NCI-H2029 treated with DMSO at 0.1 percent for 48 hours (cell line): ENCODE data around the gene LEPROT.
"Not testable (repeated sequence)": the region's sequence is repeated elsewhere in the genome, so short reads cannot be mapped to it uniquely, and the experiment has no call there.

Experiments used
- DNase-seq: peaks from one replicate; lab custom pipeline; 2025; lab: John Stamatoyannopoulos, UW

The LEPROT gene

DNA sequence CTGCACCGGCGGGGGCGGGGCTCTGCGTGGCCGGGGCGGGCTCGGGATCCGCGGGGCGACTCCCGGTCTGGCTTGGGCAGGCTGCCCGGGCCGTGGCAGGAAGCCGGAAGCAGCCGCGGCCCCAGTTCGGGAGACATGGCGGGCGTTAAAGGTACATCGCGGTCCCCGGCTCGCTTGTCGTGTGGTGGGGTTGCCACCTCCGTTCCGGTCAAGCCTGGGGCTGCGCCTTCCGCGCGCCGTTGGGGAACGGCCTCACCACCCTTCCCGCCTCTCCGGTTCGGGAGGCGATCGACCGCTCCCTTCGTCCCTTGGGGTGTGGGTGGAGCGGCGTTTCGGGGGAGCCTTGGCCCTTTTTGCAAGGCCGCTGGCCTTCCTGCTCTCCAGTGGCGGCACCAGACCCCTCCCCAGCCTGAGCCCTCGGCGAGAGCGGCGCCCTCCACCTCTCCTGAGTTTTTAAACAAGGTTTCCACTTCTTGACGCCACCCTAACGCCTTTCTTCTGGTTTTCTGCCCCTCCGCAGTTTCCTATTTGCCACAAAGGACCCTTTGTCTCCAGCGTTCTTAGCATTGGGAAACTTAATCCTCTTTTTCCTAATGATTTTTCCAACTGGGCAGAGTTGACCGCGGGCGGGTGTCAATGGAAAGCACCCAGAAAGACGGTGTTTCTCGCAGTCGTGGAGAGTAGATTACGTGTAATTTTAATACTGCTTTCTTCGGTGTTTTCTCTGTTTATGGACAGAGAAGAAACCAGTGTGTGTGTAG, at the start of gene LEPROT, which contains the start of gene LEPR:
Gene LEPROT (plus strand): TSS at position 79 of the 761 bp plus-strand sequence. CDS start 57 bp downstream, at position 136.
Gene LEPR (plus strand): TSS at position 79 of the 761 bp plus-strand sequence. CDS start 144,898 bp downstream, outside the sequence.
- DNase-seq, result peak; percentile 70

- no peak for DNase-seq
Measured at GRCh38 chr1:65371544-65371943, 48.9 kb upstream of the LEPROT start.

DNA sequence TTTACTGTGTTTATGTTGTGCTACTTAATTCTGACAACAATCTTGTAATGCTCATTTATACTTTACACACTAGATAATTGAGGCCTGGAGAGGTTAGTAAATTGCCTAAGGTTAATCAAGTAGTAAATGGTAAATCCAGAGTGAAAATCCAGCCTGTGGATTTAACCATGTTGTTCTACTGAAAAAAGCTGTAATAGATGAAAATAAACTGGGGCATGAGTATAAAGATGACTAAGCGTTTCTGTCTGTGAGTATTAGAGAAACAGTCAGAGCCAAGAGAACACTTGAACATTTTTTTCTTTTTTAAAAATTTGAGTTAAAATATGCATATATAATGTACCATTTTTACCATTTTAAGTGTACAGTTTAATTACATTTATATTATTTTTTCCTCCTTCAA, 47.9 kb upstream of the LEPROT start:
- DNase-seq, result no peak

GRCh38 chr1:65377496-65378246, 42.8 kb upstream of the LEPROT start:
- no peak for DNase-seq

DNA sequence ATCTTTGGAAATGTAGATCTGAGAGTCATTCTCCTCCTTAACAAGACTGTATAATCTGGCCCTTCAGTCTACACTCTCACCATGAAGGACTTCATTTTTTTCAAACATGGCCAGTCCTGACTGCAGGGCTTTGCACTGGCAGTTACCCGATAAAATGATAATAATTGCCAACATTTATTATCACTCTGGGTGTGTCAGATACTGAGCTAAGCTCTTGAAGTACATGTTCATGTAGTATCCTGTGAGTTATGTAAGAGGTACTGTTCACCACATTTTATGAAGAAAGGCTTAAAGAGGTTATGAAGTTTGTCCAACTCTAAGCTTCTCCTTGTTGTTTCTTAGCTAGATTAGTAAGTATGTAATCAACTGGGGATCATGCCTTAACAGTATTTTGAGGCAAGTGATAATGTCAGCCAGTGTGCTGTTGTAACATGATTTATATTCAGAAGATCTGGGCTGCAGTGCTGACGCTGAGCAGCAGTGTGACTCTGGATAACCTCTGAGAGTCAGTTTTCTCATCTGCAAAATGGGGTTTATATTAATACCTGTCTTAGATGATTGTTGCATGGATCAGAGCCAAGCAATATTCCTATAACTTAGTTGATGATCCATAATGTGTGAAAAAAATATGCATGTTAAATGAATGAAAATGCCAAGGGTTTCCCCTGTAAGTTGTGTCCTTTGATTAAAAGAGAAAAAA, 42.1 kb upstream of the LEPROT start:
- no peak for DNase-seq

- DNase-seq, result not testable (repeated sequence)
Measured at GRCh38 chr1:65384426-65384825, 36.0 kb upstream of the LEPROT start.

GRCh38 chr1:65386439-65386838, 34.0 kb upstream of the LEPROT start:
- no peak for DNase-seq

- DNase-seq, result no peak
Measured at GRCh38 chr1:65387821-65388220, 32.6 kb upstream of the LEPROT start.

GRCh38 chr1:65388908-65389695, 31.4 kb upstream of the LEPROT start:
- DNase-seq, result no peak

DNA sequence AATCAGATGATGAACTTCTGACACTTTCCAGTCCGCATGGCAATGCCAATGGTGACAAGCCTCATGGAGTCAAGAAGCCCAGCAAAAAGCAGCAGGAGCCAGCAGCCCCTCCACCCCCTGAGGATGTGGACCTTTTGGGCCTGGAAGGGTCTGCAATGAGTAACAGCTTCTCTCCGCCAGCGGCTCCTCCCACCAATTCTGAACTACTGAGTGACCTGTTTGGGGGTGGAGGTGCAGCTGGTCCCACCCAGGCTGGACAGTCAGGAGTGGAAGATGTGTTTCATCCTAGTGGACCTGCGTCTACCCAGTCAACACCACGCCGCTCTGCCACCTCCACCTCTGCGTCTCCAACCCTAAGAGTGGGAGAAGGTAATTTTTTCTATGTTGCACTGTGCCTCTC, 28.0 kb upstream of the LEPROT start:
- no peak for DNase-seq

DNA sequence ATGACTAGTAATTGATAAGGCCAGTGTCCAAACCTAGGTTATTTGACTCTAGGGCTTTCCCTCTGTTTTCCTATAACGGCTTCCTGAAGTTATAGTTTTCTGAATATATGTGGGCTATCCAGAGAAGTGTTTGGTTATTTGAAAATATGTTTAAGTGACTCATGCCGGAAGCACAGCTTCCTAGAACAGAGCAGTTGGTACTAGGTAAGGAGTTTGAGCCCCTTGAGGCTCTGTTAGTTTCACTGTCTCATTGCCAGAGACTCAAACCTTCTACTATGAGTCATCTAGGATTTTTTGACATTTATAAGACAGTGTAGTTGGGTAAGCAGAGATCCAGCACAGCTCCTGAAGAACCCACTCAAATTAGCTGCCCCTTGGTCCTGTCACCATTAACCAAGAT, 27.1 kb upstream of the LEPROT start:
- no peak for DNase-seq

DNA sequence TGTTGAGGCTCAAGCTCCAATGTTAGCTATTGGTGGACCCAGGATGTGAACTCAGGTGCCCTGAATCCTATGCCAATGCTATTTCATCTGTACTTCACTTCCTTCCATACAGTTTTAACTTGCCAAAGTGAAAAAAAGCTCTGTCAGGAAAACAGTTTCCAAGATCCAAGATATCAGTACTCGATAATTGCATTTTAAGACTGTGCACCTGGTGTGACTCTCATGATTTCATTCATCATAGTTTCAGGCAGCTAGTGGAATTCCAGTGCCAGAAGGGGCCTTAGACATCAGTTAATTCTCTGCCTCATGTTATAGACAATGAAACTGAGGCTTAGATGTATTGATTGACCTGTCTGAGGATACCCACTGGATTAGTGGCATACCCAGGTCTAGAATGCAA, 26.5 kb upstream of the LEPROT start:
- no peak for DNase-seq

GRCh38 chr1:65395887-65396612, 24.4 kb upstream of the LEPROT start:
- peak; percentile 33 for DNase-seq

GRCh38 chr1:65398083-65398482, 22.4 kb upstream of the LEPROT start:
- no peak for DNase-seq

DNA sequence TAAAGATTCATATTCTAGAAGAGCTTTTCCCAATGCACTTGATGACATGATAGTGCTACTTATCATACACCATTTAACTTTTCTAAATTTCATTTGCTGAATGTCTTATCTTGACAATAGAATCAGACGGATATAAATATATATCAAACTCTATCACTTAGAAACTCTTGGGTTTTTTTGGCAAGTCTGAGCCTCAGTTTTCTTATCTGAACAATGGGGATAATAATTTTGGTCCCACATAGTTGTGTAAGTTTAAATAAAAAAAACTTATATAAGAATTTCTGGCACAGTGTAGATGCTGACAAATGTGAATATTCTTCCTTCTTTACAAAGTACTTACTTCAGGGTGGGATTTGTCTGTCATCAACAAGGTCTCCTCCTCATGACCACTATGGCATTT, 21.5 kb upstream of the LEPROT start:
- no peak for DNase-seq

GRCh38 chr1:65401612-65402011, 18.9 kb upstream of the LEPROT start:
- no peak for DNase-seq

- DNase-seq, result no peak
Measured at GRCh38 chr1:65404941-65405340, 15.5 kb upstream of the LEPROT start.

GRCh38 chr1:65407877-65408276, 12.6 kb upstream of the LEPROT start:
- DNase-seq, result no peak

- no peak for DNase-seq
Measured at GRCh38 chr1:65409314-65409713, 11.2 kb upstream of the LEPROT start.

GRCh38 chr1:65409816-65410326, 10.6 kb upstream of the LEPROT start:
- DNase-seq, result no peak
